HCT116 (cell line): ENCODE data around the gene CD248. TPM values are rescaled to one million over a fixed set of nuclear protein-coding genes. Genes with fewer than 3 reads are reported as not detected.

ENCODE experiments used
- ATAC-seq: fragments of 200-7000 bp; cut with Tn5 transposase; 2 replicates; pipeline ENCODE4 v1.9.1; 2020; ENCODE audit warnings: mild to moderate bottlenecking, moderate library complexity
- BruUV-seq: library from RNA; stranded (reverse); fragments of 400-500 nt; replicated peaks from 2 replicates; lab custom pipeline; 2021; lab: Mats Ljungman, UMichigan
- CTCF ChIA-PET: fragments of 300-600 bp; sonication (Branson Sonifier 250); formaldehyde crosslinking; loops from one replicate; lab custom pipeline; 2021; ENCODE audit warnings: antibody characterized with exemption; lab: Charles Lee
- POLR2A ChIA-PET: fragments of 300-600, 350-600 bp; sonication (Branson Sonifier 250); formaldehyde crosslinking; loops from one replicate; lab custom pipeline; 2021; ENCODE audit warnings: antibody characterized with exemption; lab: Charles Lee
- RAD21 ChIA-PET, 2 experiments: fragments of 300-600 bp; sonication (Branson Sonifier 250); formaldehyde crosslinking; loops; one replicate each; lab custom pipeline; 2023; ENCODE audit warnings: low total read pairs in 2 of 2; ENCODE audit not compliant: uncharacterized antibody in 2 of 2, unreplicated experiment in 2 of 2, low non-redundant PET in 1 of 2; lab: Charles Lee
- DNase-seq: peaks from one replicate; pipeline ENCODE4 v3.0.0-alpha.2; 2010; ENCODE audit warnings: low read depth, low spot score
- H2AFZ ChIP-seq: fragments of 200-600 bp; shearing (Covaris generic), sonication (generic); 2 replicates; pipeline ENCODE4 v1.6.1; 2017; ENCODE audit warnings: low read depth, mixed run types, mixed read lengths, antibody characterized with exemption, low read length; ENCODE audit not compliant: poor library complexity, severe bottlenecking
- H3K27ac ChIP-seq: 2 replicates; pipeline ENCODE4 v1.5.1; 2012; ENCODE audit warnings: low read depth, low read length
- H3K27me3 ChIP-seq: fragments of 200-600 bp; sonication (generic); 2 replicates; pipeline ENCODE4 v1.6.1; 2016; ENCODE audit warnings: mixed run types, low read length, mixed read lengths; ENCODE audit not compliant: insufficient read depth
- H3K36me3 ChIP-seq, 2 experiments: fragments of 200-500 bp in 1 of 2; fragments of 200-600 bp in 1 of 2; sonication (Bioruptor generic) in 1 of 2; sonication (generic) in 1 of 2; 2 replicates each; pipeline versions ENCODE4 v1.5.1 to v1.6.1; 2014 to 2016; ENCODE audit warnings: low read length in 2 of 2, inconsistent platforms in 1 of 2, mixed read lengths in 1 of 2, mixed run types in 1 of 2; ENCODE audit not compliant: insufficient read depth in 2 of 2, control insufficient read depth in 1 of 2
- H3K4me1 ChIP-seq, 2 experiments: fragments of 200-600 bp in 1 of 2; sonication (generic) in 1 of 2; 2 replicates each; pipeline versions ENCODE4 v1.5.1 to v1.6.1; 2012 to 2017; ENCODE audit warnings: low read length in 2 of 2, inconsistent platforms in 1 of 2, mild to moderate bottlenecking in 1 of 2, mixed read lengths in 1 of 2, mixed run types in 1 of 2, moderate library complexity in 1 of 2; ENCODE audit not compliant: insufficient read depth in 2 of 2, control insufficient read depth in 1 of 2
- H3K4me2 ChIP-seq: fragments of 200-600 bp; sonication (generic); 2 replicates; pipeline ENCODE4 v1.6.1; 2017; ENCODE audit warnings: mixed run types, low read length, mixed read lengths
- H3K4me3 ChIP-seq, 2 experiments: fragments of 200-600 bp in 1 of 2; sonication (generic) in 1 of 2; replicated peaks in 1 of 2; 2 replicates each; pipeline ENCODE4 v1.5.1; 2011 to 2016; ENCODE audit warnings: low read length in 2 of 2, control low read depth in 1 of 2, low read depth in 1 of 2, mild to moderate bottlenecking in 1 of 2, mixed read lengths in 1 of 2, mixed run types in 1 of 2
- H3K79me2 ChIP-seq: fragments of 200-600 bp; sonication (generic); 2 replicates; pipeline ENCODE4 v1.6.1; 2017; ENCODE audit warnings: mild to moderate bottlenecking, mixed run types, low read length, moderate library complexity, mixed read lengths; ENCODE audit not compliant: insufficient read depth
- H3K9ac ChIP-seq: fragments of 200-600 bp; sonication (generic); 2 replicates; pipeline ENCODE4 v1.6.1; 2016; ENCODE audit warnings: low read length, mixed read lengths
- H3K9me2 ChIP-seq: fragments of 200-600 bp; sonication (generic), shearing (Covaris generic); 2 replicates; pipeline ENCODE4 v1.6.1; 2017; ENCODE audit warnings: mixed run types, mild to moderate bottlenecking, moderate library complexity; ENCODE audit not compliant: insufficient read depth
- H3K9me3 ChIP-seq, 2 experiments: fragments of 200-500 bp in 1 of 2; fragments of 200-600 bp in 1 of 2; sonication (Bioruptor generic) in 1 of 2; sonication (generic) in 1 of 2; 2 replicates each; pipeline ENCODE4 v1.6.1; 2014 to 2017; ENCODE audit warnings: low read length in 2 of 2, mixed read lengths in 2 of 2, inconsistent platforms in 1 of 2, low read depth in 1 of 2, mild to moderate bottlenecking in 1 of 2, mixed run types in 1 of 2, moderate library complexity in 1 of 2; ENCODE audit not compliant: control insufficient read depth in 1 of 2, insufficient read depth in 1 of 2
- H4K20me1 ChIP-seq: fragments of 200-600 bp; sonication (generic), shearing (Covaris generic); 2 replicates; pipeline ENCODE4 v1.6.1; 2017; ENCODE audit warnings: mixed run types, mild to moderate bottlenecking, moderate library complexity; ENCODE audit not compliant: insufficient read depth
- CBX3 ChIP-seq: IDR thresholded peaks from 2 replicates; pipeline ENCODE4 v1.6.1; 2012; ENCODE audit warnings: low read depth
- CTCF ChIP-seq, 3 experiments: fragments of 200-600 bp in 1 of 3; sonication (generic) in 1 of 3; IDR thresholded peaks in 2 of 3; conservative IDR thresholded peaks in 1 of 3; 2 replicates each; pipeline ENCODE4 v1.5.1; 2012 to 2017; ENCODE audit warnings: low read depth in 2 of 3, low read length in 2 of 3, antibody characterized with exemption in 1 of 3, borderline replicate concordance in 1 of 3, control low read depth in 1 of 3, mild to moderate bottlenecking in 1 of 3, mixed read lengths in 1 of 3, mixed run types in 1 of 3, moderate library complexity in 1 of 3; ENCODE audit not compliant: insufficient read depth in 1 of 3
- ELF1 ChIP-seq: IDR thresholded peaks from 2 replicates; pipeline ENCODE4 v1.6.1; 2012; ENCODE audit warnings: low read depth, borderline replicate concordance
- POLR2A ChIP-seq: IDR thresholded peaks from 2 replicates; pipeline ENCODE4 v1.7.0; 2011; ENCODE audit warnings: borderline replicate concordance; ENCODE audit not compliant: insufficient read depth, insufficient read length; ENCODE audit errors: extremely low read depth
- POLR2AphosphoS5 ChIP-seq: IDR thresholded peaks from 2 replicates; pipeline ENCODE4 v1.6.1; 2011; ENCODE audit warnings: mild to moderate bottlenecking, low read depth, low read length, moderate library complexity
- RAD21 ChIP-seq: IDR thresholded peaks from 2 replicates; pipeline ENCODE4 v1.6.1; 2012; ENCODE audit warnings: low read depth, mild to moderate bottlenecking
- SP1 ChIP-seq: IDR thresholded peaks from 2 replicates; pipeline ENCODE4 v1.6.1; 2012; ENCODE audit warnings: low read depth
- YY1 ChIP-seq: IDR thresholded peaks from 2 replicates; pipeline ENCODE4 v1.6.1; 2011; ENCODE audit warnings: low read length, low read depth, moderate library complexity, mild to moderate bottlenecking; ENCODE audit not compliant: insufficient replicate concordance; ENCODE audit errors: extremely low read depth
- ZBTB33 ChIP-seq: IDR thresholded peaks from 2 replicates; pipeline ENCODE4 v1.6.1; 2011; ENCODE audit warnings: mild to moderate bottlenecking, low read length, moderate library complexity; ENCODE audit not compliant: insufficient replicate concordance; ENCODE audit errors: extremely low read depth
- ZFX ChIP-seq: fragments of 450-650 bp; IDR thresholded peaks from 2 replicates; pipeline ENCODE4 v1.6.1; 2017
- intact Hi-C: fragments of 100-400 bp; cut with micrococcal nuclease; formaldehyde crosslinking; loops from 2 replicates; pipeline ENCODE4 v1.10.0; 2022
- total RNA-seq: library from RNA; stranded (reverse); gene quantifications from one replicate; pipeline ENCODE4 v1.2.1, GENCODE V29; 2021; ENCODE audit not compliant: unreplicated experiment

CD248 gene
- total RNA-seq, 1 experiment from 2014 or later: 0.32 TPM

GRCh38 chr11:66268244-66268951 is 48.4 kb downstream of the CD248 start, which contains the start of gene RAB1B:
Gene RAB1B (plus strand): TSS chr11:66268639. CDS start chr11:66268680, 41 bp downstream.
- peak; percentile 99 for DNase-seq
- Histone ChIP-seq H3K9me3 (no peaks in the 10 kb centered on the region), H2AFZ (no peak within 1 kb of the TSS), H3K27me3 (no peaks in the 10 kb centered on the region), H3K4me1 (peaks cover 6 to 26% of the 10 kb centered on the region in 2 experiments), H3K4me3 (peak within 1 kb of the TSS; percentile 93 to 99)
- RAD21 ChIA-PET: no interaction called here
- TF ChIP-seq POLR2AphosphoS5: peak; percentile 70
- TF ChIP-seq POLR2A: peak; percentile 38
- no peak for TF ChIP-seq SP1
- peak; percentile 91 for TF ChIP-seq YY1
- TF ChIP-seq ELF1: no peak
- TF ChIP-seq, all 23 proteins: peak for 3
- Histone ChIP-seq H3K9ac (peak within 1 kb of the TSS; percentile 85), H3K9me2 (no peaks in the 10 kb centered on the region), H4K20me1 (no peaks in the 10 kb centered on the region), H3K4me2 (peak within 1 kb of the TSS; percentile 70), H3K36me3 (peaks cover 16 to 19% of the 10 kb centered on the region in 2 experiments; a peak in 3 of 4 replicates), H3K79me2 (peaks cover 31% of the 10 kb centered on the region), H3K27ac (peak within 1 kb of the TSS; percentile 69)
- peak; percentile 85 for ATAC-seq
- intact Hi-C loops: no loop called here
- ChIA-PET POLR2A (interaction anchor here (0.7 to 2.3 kb wide), 7 partner anchors 13 to 1782 kb away, joined by 3 to 18 read pairs (median 6); partner anchors contain the start of genes MRPL11 and YIF1A), CTCF (interaction anchor here (1.0 to 2.6 kb wide), 5 partner anchors 14 to 117 kb away, joined by 3 to 9 read pairs (median 8); partner anchors contain the start of gene YIF1A)
- no TSS peak for BruUV-seq

- no peaks in the 10 kb centered on the region for H3K9me2 ChIP-seq
- ChIA-PET POLR2A (interaction anchor here (0.6 to 2.3 kb wide), 7 partner anchors 13 to 1781 kb away, joined by 3 to 18 read pairs (median 4); partner anchors contain the start of genes MRPL11 and YIF1A), CTCF (interaction anchor here (0.5 to 2.6 kb wide), 6 partner anchors 12 to 118 kb away, joined by 3 to 9 read pairs (median 6); partner anchors contain the start of gene YIF1A), RAD21 (no interaction called here)
- no peaks in the 10 kb centered on the region for H4K20me1 ChIP-seq
- ATAC-seq: peak; percentile 74
- peaks cover 12 to 14% of the 10 kb centered on the region in 2 experiments; a peak in 3 of 4 replicates for H3K36me3 ChIP-seq
- peak overlapping the region; percentile 69 for H3K27ac ChIP-seq
- peaks cover 6 to 26% of the 10 kb centered on the region in 2 experiments for H3K4me1 ChIP-seq
- H3K9me3 ChIP-seq: no peaks in the 10 kb centered on the region
- no peak overlapping the region for H2AFZ ChIP-seq
- TF ChIP-seq CTCF (IDR thresholded peaks at IDR 0.05 in 2 of 3, conservative IDR thresholded peaks at IDR 0.05 in 1 of 3; ENCODE audit: borderline replicate concordance in 1 of 3, insufficient read depth in 1 of 3, low read depth in 2 of 3, low read length in 2 of 3) (0 out of 6 replicates have a peak, but pooled peaks of 1 of the 3 experiments have one; percentile 16), POLR2AphosphoS5 (peak; percentile 48; the same call in 1 of the 2 replicates), POLR2A (peak; percentile 15), ZBTB33 (peak; percentile 84), RAD21 (no peak), ZFX (peak; percentile 55), CBX3 (no peak)
- TF ChIP-seq, all 23 proteins: peak for 5
- Histone ChIP-seq H3K27me3 (no peaks in the 10 kb centered on the region), H3K9ac (peak overlapping the region; percentile 85), H3K4me2 (peak overlapping the region; percentile 70), H3K4me3 (peak overlapping the region; percentile 93 to 99), H3K79me2 (peaks cover 31% of the 10 kb centered on the region)
- intact Hi-C loops: no loop called here
- peak; percentile 69 for DNase-seq
- BruUV-seq: TSS peak; percentile 84
Observed at GRCh38 chr11:66267379-66268243, 49.2 kb downstream of the CD248 start.
